Measurements from ENCODE around the gene VPS25.

GRCh38 chr17:42779304-42779935 lies 6.2 kb downstream of the VPS25 start:
- TF ChIP-seq, protein P1, sequence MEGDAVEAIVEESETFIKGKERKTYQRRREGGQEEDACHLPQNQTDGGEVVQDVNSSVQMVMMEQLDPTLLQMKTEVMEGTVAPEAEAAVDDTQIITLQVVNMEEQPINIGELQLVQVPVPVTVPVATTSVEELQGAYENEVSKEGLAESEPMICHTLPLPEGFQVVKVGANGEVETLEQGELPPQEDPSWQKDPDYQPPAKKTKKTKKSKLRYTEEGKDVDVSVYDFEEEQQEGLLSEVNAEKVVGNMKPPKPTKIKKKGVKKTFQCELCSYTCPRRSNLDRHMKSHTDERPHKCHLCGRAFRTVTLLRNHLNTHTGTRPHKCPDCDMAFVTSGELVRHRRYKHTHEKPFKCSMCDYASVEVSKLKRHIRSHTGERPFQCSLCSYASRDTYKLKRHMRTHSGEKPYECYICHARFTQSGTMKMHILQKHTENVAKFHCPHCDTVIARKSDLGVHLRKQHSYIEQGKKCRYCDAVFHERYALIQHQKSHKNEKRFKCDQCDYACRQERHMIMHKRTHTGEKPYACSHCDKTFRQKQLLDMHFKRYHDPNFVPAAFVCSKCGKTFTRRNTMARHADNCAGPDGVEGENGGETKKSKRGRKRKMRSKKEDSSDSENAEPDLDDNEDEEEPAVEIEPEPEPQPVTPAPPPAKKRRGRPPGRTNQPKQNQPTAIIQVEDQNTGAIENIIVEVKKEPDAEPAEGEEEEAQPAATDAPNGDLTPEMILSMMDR (conservative IDR thresholded peaks at IDR 0.05 in 1 of 2, IDR thresholded peaks at IDR 0.05 in 1 of 2; ENCODE audit: extremely low read depth in 1 of 2, insufficient read depth in 1 of 2, low read depth in 1 of 2, low read length in 2 of 2) = no peak
- TF ChIP-seq EZH2 (IDR thresholded peaks at IDR 0.05; ENCODE audit: borderline replicate concordance, low read length) = no peak

Data from mammary epithelial cell (primary cell).